ENCODE measurements around the gene HOXA6. TPM values are rescaled to one million over a fixed set of nuclear protein-coding genes. Genes with fewer than 3 reads are reported as not detected.

The HOXA6 gene
- total RNA-seq, 1 experiment from 2014 or later: not detected

- H2BK20ac ChIP-seq (ENCODE audit: low read depth, low read length, poor library complexity, severe bottlenecking): no peak overlapping the region
- Mint-ChIP-seq H3K27me3 (ENCODE audit: low read depth) (peaks cover 97% of the 10 kb centered on the region), H3K4me1 (peaks cover 0 to 8% of the 10 kb centered on the region in 2 experiments; a peak in 3 of 4 replicates), H3K27ac (no peak overlapping the region), H3K9me3 (peaks cover 3 to 11% of the 10 kb centered on the region in 2 experiments; a peak in 2 of 5 replicates), H3K4me3 (no peak overlapping the region), H3K36me3 (ENCODE audit: insufficient read depth in 1 of 3, low read depth in 3 of 3) (no peaks in the 10 kb centered on the region; a peak in 2 of 7 replicates)
- no peak overlapping the region for H3K4ac ChIP-seq (ENCODE audit: low read depth, low read length)
- no peak overlapping the region for H3K23ac ChIP-seq (ENCODE audit: insufficient read length, low read depth, low read length)
- no peak overlapping the region for H3T11ph ChIP-seq (ENCODE audit: low read length)
- H2AFZ ChIP-seq (ENCODE audit: low read length): no peak overlapping the region
- no peaks in the 10 kb centered on the region for H3K9me3 ChIP-seq (ENCODE audit: control insufficient read depth, low read depth, low read length)
- H4K5ac ChIP-seq (ENCODE audit: insufficient read length, low read depth, low read length): no peak overlapping the region
- H3K18ac ChIP-seq (ENCODE audit: insufficient read length, low read depth, low read length): no peak overlapping the region
- no peak overlapping the region for H3K14ac ChIP-seq (ENCODE audit: insufficient read depth, low read length)
- H3K4me2 ChIP-seq (ENCODE audit: insufficient read depth, insufficient read length, low read length): no peak overlapping the region
- no CpG with 5 or more reads among the region's 9 CpGs for WGBS (ENCODE audit: extremely low coverage, insufficient read length, low lambda C conversion rate)
- H3K27ac ChIP-seq (ENCODE audit: insufficient read length, low read depth, low read length): no peak overlapping the region
- H2BK12ac ChIP-seq (ENCODE audit: insufficient read length, low read depth, low read length): no peak overlapping the region
- no peak overlapping the region for H2BK15ac ChIP-seq (ENCODE audit: low read depth, low read length)
- H4K8ac ChIP-seq (replicated peaks; ENCODE audit: insufficient read length, low read depth, low read length): no peak overlapping the region
- no peak overlapping the region for H3K9ac ChIP-seq (ENCODE audit: extremely low read depth, insufficient read length, low read length)
- no peaks in the 10 kb centered on the region for H3K4me1 ChIP-seq (ENCODE audit: insufficient read depth, low read length)
- H3K79me1 ChIP-seq (ENCODE audit: insufficient read depth, low read depth, low read length, poor library complexity, severe bottlenecking): no peaks in the 10 kb centered on the region
- H3K23me2 ChIP-seq (ENCODE audit: insufficient read length, low read depth, low read length, poor library complexity, severe bottlenecking): no peaks in the 10 kb centered on the region
- no peaks in the 10 kb centered on the region for H4K20me1 ChIP-seq (ENCODE audit: control insufficient read depth, insufficient read depth, insufficient read length)
- H2AK5ac ChIP-seq (ENCODE audit: insufficient read length, low read length): no peak overlapping the region
- TF ChIP-seq CTCF (conservative IDR thresholded peaks at IDR 0.05): no peak
- peak; percentile 25 for DNase-seq
- H3K79me2 ChIP-seq (ENCODE audit: insufficient read depth, low read length): no peaks in the 10 kb centered on the region
- no peak overlapping the region for H2BK120ac ChIP-seq (ENCODE audit: low read depth, low read length, poor library complexity, severe bottlenecking)
- no peak overlapping the region for H3K56ac ChIP-seq (ENCODE audit: insufficient read length, low read depth, low read length)
- H2BK5ac ChIP-seq (ENCODE audit: insufficient read length, low read length): no peak overlapping the region
- H3K27me3 ChIP-seq (ENCODE audit: insufficient read depth, low read length): peaks cover 88% of the 10 kb centered on the region
- H4K91ac ChIP-seq (ENCODE audit: insufficient read length, low read depth, low read length): no peak overlapping the region
Measured at GRCh38 chr7:27194686-27195379, 47.3 kb upstream of the HOXA6 start.

Measured in H9 (cell line).